Mesendoderm (in vitro differentiated cells): ENCODE results near the gene TFPI. TPM values are rescaled to one million over a fixed set of nuclear protein-coding genes. Genes with fewer than 3 reads are reported as not detected.

Experiments
- DNase-seq: peaks from one replicate; pipeline ENCODE4 v3.0.0; 2013
- H2AK5ac ChIP-seq: 2 replicates; pipeline ENCODE4 v1.6.1; 2013; ENCODE audit warnings: low read length, inconsistent platforms
- H2BK120ac ChIP-seq: 2 replicates; pipeline ENCODE4 v1.6.1; 2013; ENCODE audit warnings: low read depth, mild to moderate bottlenecking, low read length, moderate library complexity, mixed read lengths
- H2BK15ac ChIP-seq: replicated peaks from 2 replicates; pipeline ENCODE4 v1.6.1; 2013; ENCODE audit warnings: low read depth, mild to moderate bottlenecking, moderate library complexity
- H2BK5ac ChIP-seq: 2 replicates; pipeline ENCODE4 v1.6.1; 2013; ENCODE audit warnings: low read length, inconsistent platforms
- H3K18ac ChIP-seq: 2 replicates; pipeline ENCODE4 v1.6.1; 2013; ENCODE audit warnings: mild to moderate bottlenecking, low read length, mixed read lengths
- H3K23ac ChIP-seq: one replicate; pipeline ENCODE4 v1.6.1; 2013; ENCODE audit warnings: low read length
- H3K27ac ChIP-seq: 2 replicates; pipeline ENCODE4 v1.5.1; 2013; ENCODE audit warnings: low read depth, mild to moderate bottlenecking, inconsistent platforms, low read length, moderate library complexity
- H3K27me3 ChIP-seq: 2 replicates; pipeline ENCODE4 v1.6.1; 2013; ENCODE audit warnings: low read length, control low read depth, mild to moderate bottlenecking, inconsistent platforms; ENCODE audit not compliant: insufficient read depth, poor library complexity
- H3K36me3 ChIP-seq: 2 replicates; pipeline ENCODE4 v1.6.1; 2013; ENCODE audit warnings: low read length, inconsistent platforms; ENCODE audit not compliant: control insufficient read depth, insufficient read depth
- H3K4ac ChIP-seq: one replicate; pipeline ENCODE4 v1.6.1; 2013; ENCODE audit warnings: low read depth, mild to moderate bottlenecking, low read length, moderate library complexity
- H3K4me1 ChIP-seq: 2 replicates; pipeline ENCODE4 v1.6.1; 2013; ENCODE audit warnings: low read depth, low read length, inconsistent platforms; ENCODE audit not compliant: control insufficient read depth
- H3K4me2 ChIP-seq: 2 replicates; pipeline ENCODE4 v1.6.1; 2013; ENCODE audit warnings: low read length
- H3K4me3 ChIP-seq: 2 replicates; pipeline ENCODE4 v1.5.1; 2013; ENCODE audit warnings: mild to moderate bottlenecking, low read length
- H3K56ac ChIP-seq: one replicate; pipeline ENCODE4 v1.6.1; 2013; ENCODE audit warnings: low read length
- H3K79me1 ChIP-seq: 2 replicates; pipeline ENCODE4 v1.6.1; 2013; ENCODE audit warnings: low read length, inconsistent platforms
- H3K79me2 ChIP-seq: 2 replicates; pipeline ENCODE4 v1.6.1; 2013; ENCODE audit warnings: mild to moderate bottlenecking, low read length; ENCODE audit not compliant: control insufficient read depth, insufficient read depth
- H3K9ac ChIP-seq: 2 replicates; pipeline ENCODE4 v1.6.1; 2013; ENCODE audit warnings: low read length, inconsistent platforms
- H4K5ac ChIP-seq: one replicate; pipeline ENCODE4 v1.6.1; 2013; ENCODE audit warnings: low read length
- H4K8ac ChIP-seq: one replicate; pipeline ENCODE4 v1.6.1; 2013; ENCODE audit warnings: low read depth, mild to moderate bottlenecking, control low read depth, low read length, moderate library complexity
- WGBS: extraction: QIAGEN DNeasy Blood & Tissue Kit; methylation state at CpG from one replicate; pipeline ENCODE4 v1.1.7; 2013; ENCODE audit warnings: low lambda C conversion rate, missing lambda C conversion rate; ENCODE audit not compliant: insufficient coverage; ENCODE audit errors: extremely low coverage; 5-methylcytosine and 5-hydroxymethylcytosine counted together
- small RNA-seq: library from polyadenylated mRNA; stranded (forward); fragments of <200 nt; extraction: miRNeasy Mini kit (QIAGEN cat#:217004); gene quantifications from one replicate; pipeline ENCODE3, GENCODE V24; 2013; ENCODE audit not compliant: insufficient read depth

The TFPI gene

GRCh38 chr2:187415449-187415848 is 138.8 kb downstream of the TFPI start:
- DNase-seq, result no peak
- no peak overlapping the region for H2BK5ac ChIP-seq
- H3K56ac ChIP-seq, result no peak overlapping the region
- H2BK120ac ChIP-seq, result no peak overlapping the region
- no peak overlapping the region for H2BK15ac ChIP-seq
- no peaks in the 10 kb centered on the region for H3K4me1 ChIP-seq
- H2AK5ac ChIP-seq, result no peak overlapping the region
- H3K4me2 ChIP-seq, result no peak overlapping the region
- H3K23ac ChIP-seq, result no peak overlapping the region
- no peak overlapping the region for H3K27ac ChIP-seq
- no peak overlapping the region for H3K9ac ChIP-seq
- H3K4me3 ChIP-seq, result no peak overlapping the region
- H4K8ac ChIP-seq, result no peak overlapping the region
- no peak overlapping the region for H3K18ac ChIP-seq
- no peaks in the 10 kb centered on the region for H3K79me2 ChIP-seq
- no peaks in the 10 kb centered on the region for H3K27me3 ChIP-seq
- H3K4ac ChIP-seq, result no peak overlapping the region
- no peaks in the 10 kb centered on the region for H3K79me1 ChIP-seq
- H3K36me3 ChIP-seq, result no peaks in the 10 kb centered on the region
- WGBS, result no CpG with 5 or more reads among the region's 5 CpGs
- H4K5ac ChIP-seq, result no peak overlapping the region

Small RNA genes within 50 kb of the gene (small RNA-seq; reads per million reads assigned to genes)
- not detected for gene GAPDHP59
